Renal cortex interstitium (tissue), 3 donors: ENCODE data around the gene GTF2F2. TPM values are rescaled to one million over a fixed set of nuclear protein-coding genes. Genes with fewer than 3 reads are reported as not detected.

Experiments used
- polyA plus RNA-seq, 3 donors: library from polyadenylated mRNA; unstranded; fragments of 120-200 nt; gene quantifications; one replicate each; pipeline ENCODE4 v1.2.1, GENCODE V29; 2013; ENCODE audit not compliant: insufficient read length in 3 of 3

The GTF2F2 gene
- polyA plus RNA-seq, 3 donors: 25.5 to 29.9 (median 27.3) TPM

Other genes starting within 250 kb of the GTF2F2 start
- 10 to 100 TPM; 11.3 to 14.9 (median 12.5) TPM for gene NUFIP1, start 131.0 kb upstream of the GTF2F2 start, polyA plus RNA-seq
- gene GPALPP1, start 131.0 kb upstream of the GTF2F2 start, polyA plus RNA-seq: 10 to 100 TPM; 50.5 to 60.3 (median 53.6) TPM
- under 1 TPM; 0.45 to 0.61 (median 0.61) TPM for gene KCTD4, start 80.5 kb downstream of the GTF2F2 start, polyA plus RNA-seq
- gene TPT1, start 220.7 kb downstream of the GTF2F2 start, polyA plus RNA-seq: 1,000 to 10,000 TPM; 6,263 to 7,020 (median 6,451) TPM